Measurements from ENCODE around the gene RHOF. TPM values are rescaled to one million over a fixed set of nuclear protein-coding genes. Genes with fewer than 3 reads are reported as not detected.
A peak's percentile ranks its signal among the peaks of the same experiment; 100 is the strongest.

RHOF gene
- total RNA-seq, 1 donor from 2014 or later, result 28.7 TPM

GRCh38 chr12:121778567-121779421 is 14.7 kb downstream of the RHOF start:
- H3K36me3 ChIP-seq, result peaks cover 23% of the 10 kb centered on the region
- no peak overlapping the region for H3K4me3 ChIP-seq
- H3K27me3 ChIP-seq (ENCODE audit: low read depth), result no peaks in the 10 kb centered on the region
- H3K27ac ChIP-seq, result peak overlapping the region; percentile 41
- H3K9me3 ChIP-seq, result no peaks in the 10 kb centered on the region
- no peak for ATAC-seq
- intact Hi-C loops (cut with DNase I), result loop anchor here (10.0 kb wide), 1 partner anchor 84 kb away; no protein-coding TSS in a partner anchor
- TF ChIP-seq CTCF (IDR thresholded peaks at IDR 0.05), result no peak
- H3K4me1 ChIP-seq, result peaks cover 24% of the 10 kb centered on the region
- DNase-seq, result no peak

GRCh38 chr12:121776190-121777098 is 17.0 kb downstream of the RHOF start:
- H3K4me3 ChIP-seq, result no peak overlapping the region
- peaks cover 19% of the 10 kb centered on the region for H3K4me1 ChIP-seq
- H3K36me3 ChIP-seq, result peaks cover 23% of the 10 kb centered on the region
- peak; percentile 86 for TF ChIP-seq CTCF (IDR thresholded peaks at IDR 0.05)
- ATAC-seq (peak; percentile 75 to 77), DNase-seq (peak; percentile 92)
- peak overlapping the region; percentile 64 for H3K27ac ChIP-seq
- H3K9me3 ChIP-seq, result no peaks in the 10 kb centered on the region
- H3K27me3 ChIP-seq (ENCODE audit: low read depth), result no peaks in the 10 kb centered on the region
- intact Hi-C loops (cut with DNase I), result loop anchor here (10.0 kb wide), 1 partner anchor 82 kb away; no protein-coding TSS in a partner anchor

GRCh38 chr12:121775501-121775900 is 18.0 kb downstream of the RHOF start:
- Histone ChIP-seq H3K27ac (peak overlapping the region; percentile 64), H3K36me3 (peaks cover 17% of the 10 kb centered on the region), H3K4me3 (no peak overlapping the region), H3K4me1 (peaks cover 14% of the 10 kb centered on the region), H3K9me3 (no peaks in the 10 kb centered on the region), H3K27me3 (ENCODE audit: low read depth) (no peaks in the 10 kb centered on the region)
- intact Hi-C loops (cut with DNase I), result loop anchor here (10.0 kb wide), 1 partner anchor 81 kb away; no protein-coding TSS in a partner anchor
- ATAC-seq, result peak in 1 of 2 donors; percentile 2
- no peak for TF ChIP-seq CTCF (IDR thresholded peaks at IDR 0.05)
- no peak for DNase-seq

- Histone ChIP-seq H3K36me3 (peaks cover 12% of the 10 kb centered on the region), H3K27ac (peak overlapping the region; percentile 71), H3K27me3 (ENCODE audit: low read depth) (no peaks in the 10 kb centered on the region), H3K9me3 (no peaks in the 10 kb centered on the region), H3K4me3 (no peak overlapping the region), H3K4me1 (peaks cover 14% of the 10 kb centered on the region)
- TF ChIP-seq CTCF (IDR thresholded peaks at IDR 0.05), result no peak
- ATAC-seq, result peak; percentile 69 to 74
- intact Hi-C loops (cut with DNase I), result loop anchor here (10.0 kb wide), 1 partner anchor 80 kb away; no protein-coding TSS in a partner anchor
- DNase-seq, result peak; percentile 65
Measured at GRCh38 chr12:121774968-121775474, 18.5 kb downstream of the RHOF start.
